ENCODE results near the gene SCAMP3.
"Not testable (repeated sequence)": the region's sequence is repeated elsewhere in the genome, so short reads cannot be mapped to it uniquely, and the experiment has no call there.

SCAMP3 gene

GRCh38 chr1:155226910-155227260, 35.3 kb downstream of the SCAMP3 start:
- no peak for DNase-seq

DNA sequence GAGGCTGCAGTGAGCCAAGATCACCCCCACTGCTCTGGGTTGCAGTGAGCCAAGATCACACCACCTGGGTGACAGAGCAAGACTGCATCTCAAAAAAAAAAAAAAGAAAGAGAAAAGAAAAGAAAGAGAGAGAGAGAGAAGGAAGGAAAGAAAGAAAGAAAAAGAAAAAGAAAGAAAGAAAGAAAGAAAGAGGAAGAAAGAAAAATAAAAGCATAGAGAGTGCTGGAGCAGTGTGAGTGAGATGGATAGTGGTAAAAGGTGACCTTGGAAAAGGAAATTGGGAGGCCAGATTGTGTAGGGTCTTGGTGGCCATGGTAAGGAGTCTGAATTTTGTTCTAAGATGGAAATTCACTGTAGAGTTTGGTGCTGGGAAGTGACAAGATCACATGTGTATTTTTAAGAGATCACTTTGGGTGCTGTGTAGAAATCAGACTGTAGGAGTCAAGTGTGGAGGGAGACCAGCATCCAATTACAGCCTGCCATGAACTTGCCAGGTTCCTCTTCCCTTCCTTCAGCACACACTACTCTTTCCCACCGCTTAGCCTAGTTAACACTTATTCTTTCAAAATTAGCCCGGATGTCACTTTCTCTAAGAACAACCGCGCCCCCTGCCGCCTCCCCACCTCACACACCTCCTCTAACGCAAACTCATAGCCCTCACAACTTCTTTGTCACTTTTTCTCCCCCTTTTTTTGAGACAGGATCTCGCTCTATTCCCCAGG, 35.8 kb downstream of the SCAMP3 start:
- peak; percentile 62 for DNase-seq

DNA sequence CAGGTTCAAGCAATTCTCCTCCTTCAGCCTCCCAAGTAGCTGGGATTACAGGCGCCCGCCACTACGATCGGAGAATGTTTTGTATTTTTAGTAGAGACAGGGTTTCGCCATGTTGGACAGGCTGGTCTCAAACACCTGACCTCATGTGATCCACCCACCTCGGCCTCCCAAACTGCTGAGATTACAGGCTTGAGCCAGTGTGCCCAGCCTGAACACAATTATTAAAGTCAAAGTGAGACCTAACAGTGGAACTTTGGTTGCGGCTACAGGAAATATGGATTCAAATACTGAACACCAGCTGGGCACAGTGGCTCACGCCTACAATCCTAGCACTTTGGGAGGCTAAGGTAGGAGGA, 36.8 kb downstream of the SCAMP3 start:
- DNase-seq, result not testable (repeated sequence)

- DNase-seq, result no peak
Measured at GRCh38 chr1:155223047-155223446, 39.1 kb downstream of the SCAMP3 start.

GRCh38 chr1:155220211-155220965, 41.8 kb downstream of the SCAMP3 start:
- DNase-seq, result not testable (repeated sequence)

- DNase-seq, result no peak
Measured at GRCh38 chr1:155219592-155220031, 42.5 kb downstream of the SCAMP3 start.

DNA sequence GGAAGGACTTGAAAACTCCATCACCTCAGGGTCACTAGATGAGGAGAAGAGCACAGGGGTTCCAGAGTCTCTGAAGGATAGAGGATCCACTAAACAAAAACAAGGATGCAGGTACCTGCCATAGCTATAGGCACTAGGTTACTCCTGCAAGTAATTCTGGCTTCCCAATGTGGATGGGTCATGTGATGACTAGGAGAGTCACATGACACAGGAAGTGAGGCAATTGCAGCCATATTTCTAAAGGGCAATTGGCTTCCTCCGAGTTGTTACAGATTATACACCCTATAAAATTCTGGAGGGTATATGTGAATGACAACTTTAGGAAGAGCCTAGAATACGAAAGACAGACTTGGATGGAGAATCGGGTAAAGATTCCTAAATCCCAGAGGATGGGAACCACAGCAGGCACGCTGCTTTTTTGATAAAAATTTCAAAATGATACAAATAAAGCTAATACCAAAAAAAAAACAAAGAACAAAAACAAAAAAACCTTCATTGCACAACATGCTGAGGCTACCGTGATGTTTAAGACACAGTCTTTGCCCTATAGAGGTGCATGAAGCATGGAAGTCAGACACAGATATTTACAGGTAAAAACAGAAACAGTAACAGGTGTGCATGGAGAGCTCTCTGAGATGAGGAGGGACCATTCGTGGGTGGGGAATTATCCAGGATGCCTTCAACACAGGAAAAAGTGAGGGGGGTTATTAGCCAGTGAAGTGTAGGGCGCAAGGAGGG, 43.1 kb downstream of the SCAMP3 start:
- DNase-seq, result no peak

- DNase-seq, result not testable (repeated sequence)
Measured at GRCh38 chr1:155214702-155215101, 47.5 kb downstream of the SCAMP3 start.

- not testable (repeated sequence) for DNase-seq
Measured at GRCh38 chr1:155212051-155212440, 50.1 kb downstream of the SCAMP3 start.

DNA sequence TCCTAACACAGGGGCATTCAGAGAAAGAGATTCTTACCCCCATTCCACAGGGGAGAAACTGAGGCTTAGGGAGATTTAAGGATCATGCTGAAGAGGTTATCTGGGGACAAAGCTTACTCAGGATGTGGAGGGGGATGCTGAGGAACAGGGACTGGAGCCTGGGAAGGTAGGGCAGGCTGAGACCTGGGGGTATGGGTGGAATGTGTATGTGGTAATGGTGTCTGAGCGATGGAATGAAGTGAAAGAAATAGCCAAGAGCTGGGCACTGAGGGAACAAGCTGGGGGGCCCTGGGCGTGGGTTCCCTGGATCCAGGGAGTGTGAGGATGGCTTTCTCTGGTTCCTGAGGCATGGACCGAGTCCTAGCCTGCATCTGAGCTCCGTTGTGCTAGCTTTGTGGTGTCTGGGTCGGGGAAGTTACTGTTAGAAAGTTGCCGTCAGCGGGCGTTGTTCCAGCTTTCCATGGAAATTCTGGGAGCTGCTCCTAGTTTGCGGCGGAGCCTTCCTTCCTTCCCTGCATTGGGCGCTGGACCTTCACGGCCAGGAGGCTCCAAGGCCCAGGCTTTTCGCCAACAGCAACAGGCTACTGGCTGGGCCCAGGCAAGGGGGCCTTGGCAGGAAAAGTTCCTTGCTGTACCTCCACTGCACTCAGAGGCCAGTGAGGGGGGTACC, 50.6 kb downstream of the SCAMP3 start:
- not testable (repeated sequence) for DNase-seq

GRCh38 chr1:155210314-155211104, 51.7 kb downstream of the SCAMP3 start:
- DNase-seq, result no peak

DNA sequence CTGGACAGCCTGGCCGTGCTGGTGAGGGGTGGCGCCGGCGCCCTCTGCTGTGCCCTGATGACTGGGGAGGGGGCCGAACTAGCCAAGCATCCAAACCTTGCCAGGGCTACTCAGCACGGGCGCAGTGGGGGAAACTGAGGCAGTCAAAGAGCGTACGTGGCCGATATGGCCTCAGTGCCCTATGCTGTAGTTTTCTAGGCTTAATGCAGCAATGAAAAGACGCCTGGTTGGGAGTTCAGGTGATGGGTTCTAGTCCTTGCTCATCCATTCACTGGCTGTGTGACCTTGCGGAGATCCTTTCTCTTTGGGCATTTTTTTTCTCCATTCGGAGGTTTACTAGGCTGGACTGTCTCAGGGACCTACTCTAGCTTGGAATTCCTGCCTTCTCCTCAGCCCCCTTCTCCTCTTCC, 52.8 kb downstream of the SCAMP3 start:
- DNase-seq, result no peak

DNA sequence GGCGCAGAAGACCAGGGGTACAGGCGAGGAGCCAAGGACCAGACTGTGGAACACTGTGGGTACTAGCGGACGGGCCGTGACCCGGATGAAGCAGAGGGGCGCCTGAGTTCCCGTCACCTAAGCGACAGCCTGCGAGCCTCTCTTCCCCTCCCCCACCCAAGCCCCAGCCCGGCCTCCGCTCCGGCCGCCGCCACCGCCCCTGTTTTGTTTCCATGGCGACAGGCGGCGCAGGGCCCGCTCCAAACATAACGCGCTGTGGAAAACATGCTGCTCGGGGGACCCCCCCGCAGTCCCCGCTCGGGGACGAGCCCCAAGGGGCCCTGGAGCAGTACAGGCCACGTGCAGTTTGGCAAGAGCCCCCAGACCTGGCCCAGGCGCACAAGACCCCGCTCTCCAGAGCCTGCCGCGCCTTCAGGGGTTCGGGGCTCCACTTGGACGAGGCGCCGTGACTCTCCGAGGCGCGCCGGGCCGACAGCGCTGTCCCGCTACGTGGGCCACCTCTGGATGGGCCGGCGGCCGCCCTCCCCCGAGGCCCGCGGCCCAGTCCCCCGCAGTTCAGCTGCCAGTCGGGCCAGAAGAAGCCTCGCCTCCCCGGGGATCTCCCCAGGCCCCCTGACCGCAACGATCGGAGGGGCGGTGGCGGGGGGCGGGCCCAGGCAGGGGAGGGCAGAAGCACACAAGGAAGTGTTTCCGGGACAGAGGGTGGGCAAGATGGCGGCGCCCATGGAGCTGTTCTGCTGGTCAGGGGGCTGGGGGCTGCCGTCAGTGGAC, 53.4 kb downstream of the SCAMP3 start, which contains the start of gene MTX1:
TSS of gene MTX1 (plus strand) at position 155 of the 771 bp plus-strand sequence. CDS start at position 265, 110 bp downstream.
- DNase-seq, result peak; percentile 77

DNA sequence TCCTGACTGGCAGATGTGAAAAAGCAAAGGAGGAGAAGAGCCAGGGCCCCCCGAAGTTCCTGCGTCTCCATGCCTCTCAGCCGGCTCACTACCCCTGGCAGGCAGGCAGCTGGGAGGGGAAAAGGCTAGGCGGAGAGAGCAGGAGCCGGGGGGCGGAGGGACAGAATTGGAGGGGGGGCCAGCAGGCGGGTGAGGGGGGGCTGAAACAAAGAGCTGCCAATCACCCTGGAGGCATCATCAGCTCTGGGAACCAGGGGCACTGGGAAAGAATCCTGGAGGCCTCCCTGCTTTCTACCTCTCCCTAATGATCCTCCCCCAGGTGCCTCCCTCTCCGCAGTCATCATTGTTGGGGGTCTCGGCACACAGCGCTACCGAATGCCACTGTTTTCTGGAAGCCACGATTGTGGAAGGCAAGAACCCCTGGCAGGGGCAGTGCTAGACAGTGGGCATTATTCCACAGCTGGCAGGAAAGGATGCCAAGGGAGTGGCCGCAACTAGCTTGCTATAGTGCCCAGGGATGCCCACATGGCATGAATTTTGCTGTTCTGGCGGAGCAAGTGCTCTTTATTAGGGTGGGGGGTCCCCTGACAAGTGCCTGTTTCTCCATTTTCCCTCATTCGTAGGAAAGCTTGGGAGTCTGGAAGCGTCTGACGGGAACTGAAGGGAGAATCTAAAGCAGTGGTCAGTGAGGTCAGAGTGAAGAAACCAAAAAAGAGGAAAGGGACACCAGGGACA, 54.2 kb downstream of the SCAMP3 start, which contains the start of gene THBS3:
TSS of gene THBS3 (minus strand) at position 92 of the 735 bp plus-strand sequence. CDS start at position 71, 21 bp downstream.
- peak; percentile 13 for DNase-seq

DNA sequence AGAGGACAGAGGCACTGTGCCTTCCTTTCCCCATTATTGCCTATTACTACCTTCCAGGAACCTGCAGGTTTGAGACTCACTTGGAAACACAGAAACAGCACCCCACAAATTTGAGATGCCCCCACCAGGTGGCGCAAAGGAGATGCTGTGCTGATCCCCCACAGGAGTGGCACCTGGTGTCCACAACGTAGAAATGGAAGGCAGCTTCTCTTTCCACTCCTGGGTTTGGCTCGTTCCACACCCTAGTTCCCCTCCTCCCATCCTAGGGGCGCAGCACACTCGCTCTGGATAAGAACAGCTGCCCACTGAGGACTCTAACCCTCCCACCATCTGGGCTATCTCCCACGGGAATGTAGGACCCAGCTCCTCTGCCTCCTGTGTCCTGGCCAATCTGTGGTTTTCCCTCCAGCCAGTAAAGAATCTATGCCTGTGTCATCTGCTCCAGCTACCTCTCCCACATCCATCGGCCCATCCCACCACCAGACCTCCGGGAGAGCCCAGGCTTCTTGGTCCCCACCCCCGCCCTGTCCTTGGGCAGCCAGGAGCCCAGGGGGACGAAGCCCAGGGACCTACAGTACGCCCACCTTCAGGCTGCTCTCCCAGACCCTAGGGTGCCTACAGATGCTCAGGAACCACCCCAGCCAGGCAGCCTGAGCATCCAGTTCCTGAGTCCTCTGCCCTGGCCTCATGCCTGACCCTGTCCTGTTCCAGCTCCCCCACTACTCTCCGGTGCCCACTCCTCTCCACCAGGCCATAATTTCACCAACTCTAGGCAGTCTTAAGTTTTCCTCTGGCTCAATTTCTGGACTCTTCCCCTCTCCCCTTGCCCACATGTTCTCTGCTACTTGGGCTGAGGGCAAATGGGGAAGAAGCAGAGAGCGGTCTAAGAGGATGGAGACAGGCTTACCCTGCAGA, 55.0 kb downstream of the SCAMP3 start:
- peak; percentile 71 for DNase-seq
